Panc1 (cell line): ENCODE data around the gene CD46. TPM values are rescaled to one million over a fixed set of nuclear protein-coding genes. Genes with fewer than 3 reads are reported as not detected.
A peak's percentile ranks its signal among the peaks of the same experiment; 100 is the strongest.

Experiments used
- ATAC-seq: fragments of 200-7000 bp; cut with Tn5 transposase; 2 replicates; pipeline ENCODE4 v1.9.1; 2020; ENCODE audit warnings: mild to moderate bottlenecking, moderate library complexity
- BruUV-seq: library from RNA; stranded (reverse); fragments of 400-500 nt; replicated peaks from 2 replicates; lab custom pipeline; 2021; lab: Mats Ljungman, UMichigan
- CTCF ChIA-PET: fragments of 300-600 bp; sonication (Branson Sonifier 250); formaldehyde crosslinking; loops from one replicate; lab custom pipeline; 2022; ENCODE audit warnings: antibody characterized with exemption; lab: Charles Lee
- POLR2A ChIA-PET: fragments of 300-600 bp; sonication (Branson Sonifier 250); formaldehyde crosslinking; loops from one replicate; lab custom pipeline; 2022; ENCODE audit warnings: antibody characterized with exemption; lab: Charles Lee
- DNase-seq: peaks from one replicate; pipeline ENCODE4 v3.0.0-alpha.2; 2010; ENCODE audit warnings: low read depth, low spot score
- H3K27ac ChIP-seq: 2 replicates; pipeline ENCODE4 v1.5.1; 2011; ENCODE audit warnings: mild to moderate bottlenecking, low read length, inconsistent platforms
- H3K27me3 ChIP-seq: fragments of 200-500 bp; sonication (Bioruptor generic); 2 replicates; pipeline ENCODE4 v1.6.0; 2014; ENCODE audit warnings: low read length, inconsistent platforms; ENCODE audit not compliant: control insufficient read depth, insufficient read depth
- H3K36me3 ChIP-seq: fragments of 200-500 bp; sonication (Bioruptor generic); 2 replicates; pipeline ENCODE4 v1.5.1; 2014; ENCODE audit warnings: inconsistent platforms, mild to moderate bottlenecking, low read length, moderate library complexity; ENCODE audit not compliant: control insufficient read depth, insufficient read depth
- H3K4me1 ChIP-seq: 2 replicates; pipeline ENCODE4 v1.5.1; 2011; ENCODE audit warnings: inconsistent platforms, mild to moderate bottlenecking, low read length, moderate library complexity; ENCODE audit not compliant: control insufficient read depth, insufficient read depth
- H3K4me3 ChIP-seq, 2 experiments: 2 replicates each; pipeline ENCODE4 v1.5.1; 2011 to 2012; ENCODE audit warnings: low read depth in 2 of 2, low read length in 2 of 2, mild to moderate bottlenecking in 2 of 2, inconsistent platforms in 1 of 2, moderate library complexity in 1 of 2
- H3K9me3 ChIP-seq: fragments of 200-500 bp; sonication (Bioruptor generic); 2 replicates; pipeline ENCODE4 v1.5.1; 2014; ENCODE audit warnings: low read depth, mild to moderate bottlenecking, inconsistent platforms, low read length, moderate library complexity; ENCODE audit not compliant: control insufficient read depth, insufficient read depth
- CTCF ChIP-seq: fragments of 450-650 bp; IDR thresholded peaks from 2 replicates; pipeline ENCODE4 v1.5.1; 2017; ENCODE audit warnings: mild to moderate bottlenecking
- POLR2AphosphoS5 ChIP-seq: IDR thresholded peaks from 2 replicates; pipeline ENCODE4 v1.6.1; 2012; ENCODE audit warnings: mild to moderate bottlenecking, low read depth, low read length, moderate library complexity
- REST ChIP-seq, 2 experiments: IDR thresholded peaks; 2 replicates each; pipeline ENCODE4 v1.6.1; 2011 to 2012; ENCODE audit warnings: low read depth in 2 of 2, control low read depth in 1 of 2, low read length in 1 of 2, mild to moderate bottlenecking in 1 of 2, moderate library complexity in 1 of 2; ENCODE audit not compliant: insufficient read depth in 1 of 2
- SIN3A ChIP-seq: IDR thresholded peaks from 2 replicates; pipeline ENCODE4 v1.6.1; 2012; ENCODE audit warnings: low read depth, mild to moderate bottlenecking, low read length, moderate library complexity, borderline replicate concordance; ENCODE audit not compliant: insufficient read depth
- TCF7L2 ChIP-seq: IDR thresholded peaks from 2 replicates; pipeline ENCODE4 v1.6.1; 2011; ENCODE audit warnings: mild to moderate bottlenecking, low read depth, low read length, inconsistent platforms
- in situ Hi-C: cut with HindIII; loops from 2 replicates; pipeline ENCODE4 v1.10.0; 2016; ENCODE audit warnings: low sequenced_read_pairs, low pct_unique_long_range_greater_than_20kb
- intact Hi-C: fragments of 100-400 bp; cut with micrococcal nuclease; formaldehyde crosslinking; loops from one replicate; pipeline ENCODE4 v1.10.0; 2022; ENCODE audit not compliant: unreplicated experiment
- total RNA-seq: library from RNA; stranded (reverse); gene quantifications from one replicate; pipeline ENCODE4 v1.2.1, GENCODE V29; 2021; ENCODE audit not compliant: unreplicated experiment

Gene CD46
- total RNA-seq, 1 experiment from 2014 or later = 128 TPM

GRCh38 chr1:207822124-207822601, 70.3 kb downstream of the CD46 start:
- no peak for TF ChIP-seq TCF7L2
- TF ChIP-seq POLR2AphosphoS5 = no peak
- no peak for TF ChIP-seq CTCF
- TF ChIP-seq SIN3A = no peak
- no peak for TF ChIP-seq REST (IDR thresholded peaks at IDR 0.05; ENCODE audit: insufficient read depth in 1 of 2, low read depth in 2 of 2, low read length in 1 of 2)
- intact Hi-C loops (no loop called here), in situ Hi-C loops (no loop called here)
- no peak overlapping the region for H3K4me3 ChIP-seq
- H3K27ac ChIP-seq = no peak overlapping the region
- H3K27me3 ChIP-seq = no peaks in the 10 kb centered on the region
- BruUV-seq = no TSS peak
- H3K36me3 ChIP-seq = no peaks in the 10 kb centered on the region
- H3K4me1 ChIP-seq = peaks cover 29% of the 10 kb centered on the region
- H3K9me3 ChIP-seq = no peaks in the 10 kb centered on the region
- ATAC-seq (no peak), DNase-seq (no peak)
- CTCF ChIA-PET = interaction anchor here (0.9 kb wide), 1 partner anchor 63 kb away, joined by 3 read pairs; no protein-coding TSS in a partner anchor
- POLR2A ChIA-PET = no interaction called here

GRCh38 chr1:207822602-207823451, 71.0 kb downstream of the CD46 start:
- TF ChIP-seq SIN3A (no peak), CTCF (no peak), TCF7L2 (no peak), REST (IDR thresholded peaks at IDR 0.05; ENCODE audit: insufficient read depth in 1 of 2, low read depth in 2 of 2, low read length in 1 of 2) (no peak), POLR2AphosphoS5 (no peak)
- ChIA-PET POLR2A (no interaction called here), CTCF (interaction anchor here (0.7 to 0.9 kb wide), 4 partner anchors 20 to 67 kb away, joined by 3 to 7 read pairs (median 3); no protein-coding TSS in a partner anchor)
- Histone ChIP-seq H3K27me3 (no peaks in the 10 kb centered on the region), H3K4me1 (peaks cover 33% of the 10 kb centered on the region), H3K36me3 (no peaks in the 10 kb centered on the region), H3K27ac (peak overlapping the region; percentile 35; the same call in 1 of the 2 replicates), H3K4me3 (peak overlapping the region in 1 of 2 experiments; percentile 45; a peak in 2 of 4 replicates), H3K9me3 (no peaks in the 10 kb centered on the region)
- DNase-seq = no peak
- BruUV-seq = TSS peak; percentile 55
- intact Hi-C loops (no loop called here), in situ Hi-C loops (no loop called here)
- no peak for ATAC-seq
